NT2/D1 (cell line): ENCODE results near the gene FAM20C.

Experiments used
- SUZ12 ChIP-seq: IDR thresholded peaks from 2 replicates; pipeline ENCODE4 v1.6.1; 2011; ENCODE audit not compliant: insufficient read length, insufficient read depth; ENCODE audit errors: extremely low read depth
- ZNF274 ChIP-seq: IDR thresholded peaks from 2 replicates; pipeline ENCODE4 v1.6.1; 2011; ENCODE audit warnings: mild to moderate bottlenecking, low read depth, low read length

DNA sequence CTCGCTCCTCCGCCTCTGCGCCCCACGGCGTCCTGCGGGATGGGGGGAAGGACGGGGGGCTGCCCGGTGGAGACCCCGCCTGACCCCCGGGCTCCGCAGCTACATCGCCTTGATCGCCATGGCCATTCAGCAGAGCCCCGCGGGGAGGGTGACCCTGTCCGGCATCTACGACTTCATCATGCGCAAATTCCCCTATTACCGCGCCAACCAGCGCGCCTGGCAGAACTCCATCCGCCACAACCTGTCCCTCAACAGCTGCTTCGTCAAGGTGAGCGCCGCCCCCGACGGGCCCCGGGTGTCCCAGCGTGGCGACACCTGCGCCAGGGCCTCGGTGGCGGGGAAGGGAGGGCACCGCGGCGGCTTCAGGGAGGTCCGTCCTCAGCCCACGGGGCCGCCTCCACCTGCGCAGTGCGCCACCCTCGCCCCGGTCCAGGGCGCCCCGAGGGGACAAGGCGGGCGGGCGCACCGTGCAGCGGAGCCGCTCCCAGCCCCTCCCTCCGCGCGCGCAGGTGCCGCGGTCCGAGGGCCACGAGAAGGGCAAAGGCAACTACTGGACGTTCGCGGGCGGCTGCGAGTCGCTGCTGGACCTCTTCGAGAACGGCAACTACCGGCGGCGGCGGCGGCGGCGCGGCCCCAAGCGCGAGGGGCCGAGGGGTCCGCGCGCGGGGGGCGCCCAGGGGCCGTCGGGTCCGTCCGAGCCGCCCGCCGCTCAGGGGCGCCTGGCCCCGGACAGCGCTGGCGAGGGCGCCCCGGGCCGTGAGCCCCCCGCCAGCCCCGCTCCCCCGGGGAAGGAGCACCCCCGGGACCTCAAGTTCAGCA, 98.4 kb downstream of the FAM20C start:
- TF ChIP-seq ZNF274 (no peak), SUZ12 (peak; percentile 44)
